Endodermal cell (in vitro differentiated cells): ENCODE results near the gene COG7. TPM values are rescaled to one million over a fixed set of nuclear protein-coding genes. Genes with fewer than 3 reads are reported as not detected.
A peak's percentile ranks its signal among the peaks of the same experiment; 100 is the strongest.

Source experiments
- DNase-seq: peaks from one replicate; pipeline ENCODE4 v3.0.0-alpha.2; 2017
- H3K27ac ChIP-seq: 2 replicates; pipeline ENCODE4 v1.5.1; 2013; ENCODE audit warnings: mild to moderate bottlenecking, low read depth, low read length, moderate library complexity
- H3K27me3 ChIP-seq: 2 replicates; pipeline ENCODE4 v1.6.1; 2013; ENCODE audit warnings: mild to moderate bottlenecking, low read length, moderate library complexity; ENCODE audit not compliant: insufficient read depth, control insufficient read depth, poor library complexity, severe bottlenecking
- H3K36me3 ChIP-seq: 2 replicates; pipeline ENCODE4 v1.7.0; 2013; ENCODE audit warnings: mild to moderate bottlenecking, low read length, moderate library complexity; ENCODE audit not compliant: control insufficient read depth, insufficient read depth
- H3K4me1 ChIP-seq: one replicate; pipeline ENCODE4 v1.7.0; 2013; ENCODE audit warnings: low read length; ENCODE audit not compliant: control insufficient read depth, insufficient read depth
- H3K4me3 ChIP-seq: 2 replicates; pipeline ENCODE4 v1.5.1; 2013; ENCODE audit warnings: mild to moderate bottlenecking, low read length, moderate library complexity
- H3K9ac ChIP-seq: 2 replicates; pipeline ENCODE4 v1.6.1; 2013; ENCODE audit warnings: mild to moderate bottlenecking, low read length, moderate library complexity; ENCODE audit not compliant: poor library complexity, severe bottlenecking; ENCODE audit errors: extremely low read depth
- H3K9me3 ChIP-seq: 2 replicates; pipeline ENCODE4 v1.6.1; 2013; ENCODE audit warnings: mild to moderate bottlenecking, low read length, moderate library complexity; ENCODE audit not compliant: control insufficient read depth
- H3K27ac Mint-ChIP-seq: 2 replicates; pipeline ENCODE4 v1.8.0; 2020; ENCODE audit warnings: mixed read lengths
- H3K27me3 Mint-ChIP-seq: 2 replicates; pipeline ENCODE4 v1.8.0; 2021; ENCODE audit warnings: mild to moderate bottlenecking, mixed read lengths; ENCODE audit not compliant: insufficient read depth
- H3K36me3 Mint-ChIP-seq: 2 replicates; pipeline ENCODE4 v1.8.0; 2020; ENCODE audit warnings: low read depth, mixed read lengths
- H3K4me1 Mint-ChIP-seq: 2 replicates; pipeline ENCODE4 v1.8.0; 2020; ENCODE audit warnings: mixed read lengths
- H3K4me3 Mint-ChIP-seq: 2 replicates; pipeline ENCODE4 v1.8.0; 2020; ENCODE audit warnings: mild to moderate bottlenecking, moderate library complexity, mixed read lengths
- H3K9me3 Mint-ChIP-seq: 2 replicates; pipeline ENCODE4 v1.8.0; 2020; ENCODE audit warnings: mild to moderate bottlenecking, mixed read lengths
- WGBS, 2 experiments: methylation state at CpG; one replicate each; pipeline versions ENCODE4 v1.1.5 to v1.1.7; 2013; ENCODE audit warnings: missing lambda C conversion rate in 2 of 2, mixed read lengths in 1 of 2; ENCODE audit not compliant: insufficient coverage in 1 of 2, insufficient read length in 1 of 2; 5-methylcytosine and 5-hydroxymethylcytosine counted together
- total RNA-seq, 2 donors: library from RNA; stranded (reverse); fragmentation: NEBNext Ultra II Directional in 1 of 2; extraction: Animal tissue kit (Norgen Biotek cat#: 25700) in 1 of 2; gene quantifications; 2 replicates in 1 of 2; 3 replicates in 1 of 2; pipeline ENCODE4 v1.2.1, GENCODE V29; 2021
- TF ChIP-seq, protein P1 (sequence below): fragments of 200-600 bp; sonication (generic); conservative IDR thresholded peaks from 2 replicates; pipeline ENCODE4 v1.5.0; 2021; ENCODE audit warnings: antibody characterized with exemption, mild to moderate bottlenecking

The COG7 gene
- total RNA-seq, 2 donors from 2014 or later: 19.9 to 31.3 TPM

DNA sequence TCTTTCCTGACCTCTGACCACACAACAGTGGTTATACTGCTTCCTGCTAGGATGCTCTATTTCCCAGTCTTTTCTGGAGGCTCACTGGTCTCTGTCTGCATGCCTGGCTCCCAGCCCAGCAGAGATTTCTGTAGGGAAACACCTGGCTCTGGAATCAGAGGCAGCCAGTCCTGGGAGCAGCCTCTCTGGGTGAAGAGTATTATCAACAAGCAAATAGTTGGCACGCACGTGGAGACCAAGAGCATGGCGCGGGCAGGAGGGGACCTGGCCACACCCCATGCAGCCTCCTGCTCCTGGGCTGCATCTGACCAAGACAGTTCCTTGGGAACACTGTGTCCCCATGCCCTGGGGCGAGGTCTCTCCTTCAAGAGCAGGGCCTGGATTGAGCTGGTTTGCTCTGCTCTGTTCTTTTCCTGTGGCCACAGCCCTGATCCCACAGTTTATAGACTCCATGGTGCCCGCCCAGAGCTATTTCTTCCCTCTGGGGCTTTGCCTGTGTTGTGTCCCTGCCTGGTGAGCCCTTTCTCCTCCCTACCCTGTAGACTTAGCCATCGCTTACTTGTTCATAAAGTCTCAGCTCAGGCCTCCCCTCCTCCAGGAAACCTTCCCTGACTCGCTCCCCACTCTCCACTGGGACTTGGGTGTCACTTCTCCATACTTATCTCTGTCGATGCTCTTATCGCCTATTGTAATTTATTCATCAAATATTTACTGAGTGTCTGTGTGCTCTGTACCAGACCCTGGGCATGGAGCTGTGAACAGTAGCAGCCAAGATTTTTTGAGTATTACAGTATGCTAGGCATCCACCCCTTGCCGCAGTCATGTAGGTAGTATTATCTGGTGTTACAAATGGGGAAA lies 90.3 kb downstream of the COG7 start:
- H3K4me3 Mint-ChIP-seq: no peak overlapping the region
- TF ChIP-seq, protein P1, sequence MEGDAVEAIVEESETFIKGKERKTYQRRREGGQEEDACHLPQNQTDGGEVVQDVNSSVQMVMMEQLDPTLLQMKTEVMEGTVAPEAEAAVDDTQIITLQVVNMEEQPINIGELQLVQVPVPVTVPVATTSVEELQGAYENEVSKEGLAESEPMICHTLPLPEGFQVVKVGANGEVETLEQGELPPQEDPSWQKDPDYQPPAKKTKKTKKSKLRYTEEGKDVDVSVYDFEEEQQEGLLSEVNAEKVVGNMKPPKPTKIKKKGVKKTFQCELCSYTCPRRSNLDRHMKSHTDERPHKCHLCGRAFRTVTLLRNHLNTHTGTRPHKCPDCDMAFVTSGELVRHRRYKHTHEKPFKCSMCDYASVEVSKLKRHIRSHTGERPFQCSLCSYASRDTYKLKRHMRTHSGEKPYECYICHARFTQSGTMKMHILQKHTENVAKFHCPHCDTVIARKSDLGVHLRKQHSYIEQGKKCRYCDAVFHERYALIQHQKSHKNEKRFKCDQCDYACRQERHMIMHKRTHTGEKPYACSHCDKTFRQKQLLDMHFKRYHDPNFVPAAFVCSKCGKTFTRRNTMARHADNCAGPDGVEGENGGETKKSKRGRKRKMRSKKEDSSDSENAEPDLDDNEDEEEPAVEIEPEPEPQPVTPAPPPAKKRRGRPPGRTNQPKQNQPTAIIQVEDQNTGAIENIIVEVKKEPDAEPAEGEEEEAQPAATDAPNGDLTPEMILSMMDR: no peak
- H3K27me3 ChIP-seq: no peaks in the 10 kb centered on the region
- no peaks in the 10 kb centered on the region for H3K9me3 Mint-ChIP-seq
- H3K9me3 ChIP-seq: no peaks in the 10 kb centered on the region
- DNase-seq: peak; percentile 43
- no peak overlapping the region for H3K27ac ChIP-seq
- H3K9ac ChIP-seq: no peak overlapping the region
- H3K36me3 ChIP-seq: no peaks in the 10 kb centered on the region
- no peak overlapping the region for H3K4me3 ChIP-seq
- peaks cover 4% of the 10 kb centered on the region for H3K4me1 Mint-ChIP-seq
- 85 to 87% methylated on average over 9 to 11 of the region's 11 CpGs for WGBS, 2 experiments
- H3K27me3 Mint-ChIP-seq: no peaks in the 10 kb centered on the region
- H3K27ac Mint-ChIP-seq: no peak overlapping the region
- no peaks in the 10 kb centered on the region for H3K36me3 Mint-ChIP-seq
- no peaks in the 10 kb centered on the region for H3K4me1 ChIP-seq

DNA sequence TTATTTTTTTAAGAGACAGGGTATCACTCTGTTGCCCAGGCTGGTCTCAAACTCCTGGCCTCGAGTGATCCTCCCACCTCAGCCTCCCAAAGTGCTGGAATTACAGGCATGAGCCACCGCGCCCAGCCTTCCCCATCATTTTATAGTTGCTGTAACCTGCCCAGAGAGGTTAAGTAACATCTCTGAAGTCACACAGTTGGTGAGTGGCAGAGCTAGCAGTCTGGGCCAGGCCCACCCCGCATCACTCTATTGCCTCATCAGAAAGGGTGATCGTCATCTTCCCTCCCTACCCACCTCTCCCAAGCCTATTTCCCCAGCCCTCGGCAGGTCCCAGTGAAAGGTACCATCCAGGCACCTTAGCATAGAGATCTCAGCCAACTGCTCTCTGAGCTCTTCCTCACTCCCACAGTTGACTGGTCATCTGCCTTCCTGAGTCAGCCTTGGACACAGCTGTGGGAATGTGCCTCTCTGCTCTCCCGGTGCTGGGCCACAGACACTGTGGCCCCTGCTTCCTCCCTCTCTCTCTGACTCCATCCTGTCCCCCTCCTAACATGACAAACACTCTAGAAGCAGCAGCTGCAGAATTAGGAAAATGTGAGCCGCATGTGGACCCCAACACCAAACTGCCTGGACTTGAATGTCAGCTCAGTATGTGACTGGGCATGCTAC lies 93.8 kb downstream of the COG7 start:
- Histone ChIP-seq H3K9me3 (no peaks in the 10 kb centered on the region), H3K36me3 (no peaks in the 10 kb centered on the region), H3K4me1 (no peaks in the 10 kb centered on the region), H3K27me3 (no peaks in the 10 kb centered on the region), H3K9ac (no peak overlapping the region), H3K27ac (no peak overlapping the region), H3K4me3 (no peak overlapping the region)
- peak overlapping the region; percentile 59 for H3K27ac Mint-ChIP-seq
- no peaks in the 10 kb centered on the region for H3K36me3 Mint-ChIP-seq
- no peaks in the 10 kb centered on the region for H3K27me3 Mint-ChIP-seq
- no peaks in the 10 kb centered on the region for H3K4me1 Mint-ChIP-seq
- TF ChIP-seq, protein P1: no peak
- WGBS, 2 experiments: 90 to 96% methylated on average over 4 to 8 of the region's 8 CpGs
- DNase-seq: no peak
- H3K9me3 Mint-ChIP-seq: no peaks in the 10 kb centered on the region
- H3K4me3 Mint-ChIP-seq: no peak overlapping the region

DNA sequence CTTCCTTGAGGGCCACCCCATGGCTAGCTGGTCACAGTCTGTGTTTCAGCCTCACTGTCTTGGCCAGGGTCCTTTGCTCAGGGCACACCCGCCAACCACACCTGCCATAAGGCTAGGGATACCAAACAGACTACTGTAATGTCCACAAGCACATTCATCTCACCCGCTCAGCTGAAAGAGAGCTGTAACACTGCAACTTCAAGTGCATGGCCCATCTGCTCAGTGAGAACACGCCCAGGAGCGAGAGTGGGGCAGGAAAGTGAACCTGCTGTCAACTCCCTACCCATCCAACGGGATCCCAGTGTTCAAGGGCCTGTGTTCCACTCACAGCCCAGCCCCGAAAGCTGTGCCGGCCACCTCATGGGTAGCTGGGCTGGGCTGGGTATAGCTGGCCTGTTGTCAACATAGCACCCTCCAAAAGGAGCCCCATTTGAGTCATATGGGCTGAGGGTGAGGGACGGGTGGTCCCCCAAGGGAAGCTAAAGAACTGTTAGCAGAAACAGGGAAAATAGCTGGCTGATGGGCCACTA lies 95.2 kb downstream of the COG7 start:
- H3K4me1 Mint-ChIP-seq: no peaks in the 10 kb centered on the region
- Histone ChIP-seq H3K9ac (no peak overlapping the region), H3K4me3 (no peak overlapping the region), H3K27ac (no peak overlapping the region), H3K27me3 (no peaks in the 10 kb centered on the region), H3K9me3 (no peaks in the 10 kb centered on the region), H3K36me3 (no peaks in the 10 kb centered on the region), H3K4me1 (no peaks in the 10 kb centered on the region)
- H3K9me3 Mint-ChIP-seq: no peaks in the 10 kb centered on the region
- TF ChIP-seq, protein P1: no peak
- no peaks in the 10 kb centered on the region for H3K36me3 Mint-ChIP-seq
- H3K27ac Mint-ChIP-seq: no peak overlapping the region
- H3K27me3 Mint-ChIP-seq: no peaks in the 10 kb centered on the region
- WGBS, 2 experiments: 89 to 100% methylated on average over 3 to 8 of the region's 8 CpGs
- DNase-seq: no peak
- no peak overlapping the region for H3K4me3 Mint-ChIP-seq
